T-cell (primary cell): ENCODE data around the gene MORN1. TPM values are rescaled to one million over a fixed set of nuclear protein-coding genes. Genes with fewer than 3 reads are reported as not detected.

Experiments
- ATAC-seq, 4 experiments: fragments of 200-7000 bp in 3 of 4; fragments of 150-1000 bp in 1 of 4; cut with Tn5 transposase; replicated peaks in 1 of 4; 1 replicate in 3 of 4; 2 replicates in 1 of 4; pipeline ENCODE4 v1.10.0; 2021; ENCODE audit warnings: moderate library complexity in 3 of 4, mild to moderate bottlenecking in 2 of 4, moderate number of reproducible peaks in 1 of 4
- CTCF ChIA-PET, 2 donors: fragments of 300-600 bp; sonication (Branson Sonifier 250); formaldehyde crosslinking; loops; one replicate each; lab custom pipeline; 2022; ENCODE audit warnings: antibody characterized with exemption in 2 of 2; lab: Charles Lee
- POLR2A ChIA-PET, 2 donors: fragments of 300-600 bp; sonication (Branson Sonifier 250); formaldehyde crosslinking; loops; one replicate each; lab custom pipeline; 2022; ENCODE audit warnings: antibody characterized with exemption in 2 of 2; lab: Charles Lee
- DNase-seq, 35 experiments: peaks; one replicate each; pipeline versions ENCODE4 v3.0.0 to v3.0.0-alpha.2; 2013 to 2023
- H3K27ac ChIP-seq: one replicate; pipeline ENCODE4 v1.5.1; 2013; ENCODE audit warnings: low read length
- H3K27me3 ChIP-seq, 2 experiments: replicated peaks in 1 of 2; 1 replicate in 1 of 2; 2 replicates in 1 of 2; pipeline versions ENCODE4 v1.6.1 to v1.7.0; 2013; ENCODE audit warnings: low read length in 1 of 2, mixed read lengths in 1 of 2; ENCODE audit not compliant: control insufficient read depth in 2 of 2, insufficient read depth in 2 of 2; ENCODE audit errors: extremely low read depth in 1 of 2
- H3K36me3 ChIP-seq, 2 donors: 1 replicate in 1 of 2; 2 replicates in 1 of 2; pipeline versions ENCODE4 v1.6.1 to v1.7.0; 2013; ENCODE audit warnings: low read length in 1 of 2; ENCODE audit not compliant: control insufficient read depth in 2 of 2, insufficient read depth in 1 of 2; ENCODE audit errors: extremely low read depth in 1 of 2
- H3K4me1 ChIP-seq, 2 experiments: 1 replicate in 1 of 2; 2 replicates in 1 of 2; pipeline versions ENCODE4 v1.6.1 to v1.7.0; 2013; ENCODE audit warnings: low read length in 2 of 2, mixed read lengths in 1 of 2; ENCODE audit not compliant: insufficient read depth in 2 of 2, control insufficient read depth in 1 of 2; ENCODE audit errors: extremely low read depth in 1 of 2
- H3K4me3 ChIP-seq, 2 donors: 1 replicate in 1 of 2; 2 replicates in 1 of 2; pipeline versions ENCODE4 v1.5.1 to v1.7.0; 2013; ENCODE audit warnings: mild to moderate bottlenecking in 2 of 2, low read length in 1 of 2, moderate library complexity in 1 of 2; ENCODE audit not compliant: control insufficient read depth in 1 of 2; ENCODE audit errors: extremely low read depth in 1 of 2
- H3K9me3 ChIP-seq: 2 replicates; pipeline ENCODE4 v1.7.0; 2013
- H3K27ac Mint-ChIP-seq, 2 donors: one replicate each; pipeline ENCODE4 v1.8.0; 2020 to 2021; ENCODE audit warnings: mild to moderate bottlenecking in 2 of 2, mixed read lengths in 2 of 2
- H3K27me3 Mint-ChIP-seq, 2 donors: one replicate each; pipeline ENCODE4 v1.8.0; 2021 to 2022; ENCODE audit warnings: mixed read lengths in 2 of 2
- H3K36me3 Mint-ChIP-seq: one replicate; pipeline ENCODE4 v1.8.0; 2021; ENCODE audit warnings: mixed read lengths
- H3K4me1 Mint-ChIP-seq, 3 donors: one replicate each; pipeline ENCODE4 v1.8.0; 2020 to 2022; ENCODE audit warnings: mixed read lengths in 3 of 3, mild to moderate bottlenecking in 1 of 3
- H3K4me3 Mint-ChIP-seq, 3 donors: one replicate each; pipeline ENCODE4 v1.8.0; 2020 to 2022; ENCODE audit warnings: mild to moderate bottlenecking in 3 of 3, mixed read lengths in 3 of 3, moderate library complexity in 3 of 3
- H3K9me3 Mint-ChIP-seq, 3 donors: one replicate each; pipeline ENCODE4 v1.8.0; 2020 to 2022; ENCODE audit warnings: mixed read lengths in 3 of 3
- WGBS: methylation state at CpG from one replicate; pipeline ENCODE4 v1.1.5; 2013; ENCODE audit warnings: missing lambda C conversion rate; ENCODE audit not compliant: insufficient coverage; 5-methylcytosine and 5-hydroxymethylcytosine counted together
- total RNA-seq, 35 experiments: library from RNA in 6 of 35; stranded (reverse) in 6 of 35; fragments of 120-200 nt in 1 of 35; gene quantifications; one replicate each; pipeline versions ENCODE4 v1.2.1 to v1.2.4 and lab custom pipeline; 2013 to 2026

Gene MORN1
- total RNA-seq, 5 donors from 2014 or later (not counting 1 experiment from before 2014, with no cell fraction given) = 8.2 to 17.5 (median 13.2) TPM

- 84% methylated on average over 23 of the region's 23 CpGs for WGBS
- H3K9me3 ChIP-seq = no peaks in the 10 kb centered on the region
- ChIA-PET CTCF (no interaction called here), POLR2A (no interaction called here)
- no peaks in the 10 kb centered on the region for H3K4me1 Mint-ChIP-seq
- H3K4me3 Mint-ChIP-seq = no peak overlapping the region
- peaks cover 2% of the 10 kb centered on the region for H3K36me3 Mint-ChIP-seq
- no peaks in the 10 kb centered on the region for H3K27me3 Mint-ChIP-seq
- ATAC-seq (no peak), DNase-seq (no peak)
- no peak overlapping the region for H3K27ac ChIP-seq
- H3K9me3 Mint-ChIP-seq = no peaks in the 10 kb centered on the region
- peaks cover 0 to 15% of the 10 kb centered on the region in 2 experiments for H3K27me3 ChIP-seq
- no peak overlapping the region for H3K4me3 ChIP-seq
- no peaks in the 10 kb centered on the region for H3K4me1 ChIP-seq
- no peaks in the 10 kb centered on the region for H3K36me3 ChIP-seq
- no peak overlapping the region for H3K27ac Mint-ChIP-seq
Measured at GRCh38 chr1:2375246-2375922, 16.0 kb downstream of the MORN1 start.

GRCh38 chr1:2374252-2375155 is 16.9 kb downstream of the MORN1 start:
- H3K4me1 ChIP-seq = no peaks in the 10 kb centered on the region
- ATAC-seq (no peak), DNase-seq (no peak)
- no peak overlapping the region for H3K4me3 ChIP-seq
- Mint-ChIP-seq H3K4me3 (no peak overlapping the region), H3K4me1 (no peaks in the 10 kb centered on the region), H3K36me3 (peaks cover 5% of the 10 kb centered on the region), H3K27me3 (no peaks in the 10 kb centered on the region), H3K27ac (no peak overlapping the region), H3K9me3 (no peaks in the 10 kb centered on the region)
- H3K9me3 ChIP-seq = no peaks in the 10 kb centered on the region
- H3K27ac ChIP-seq = no peak overlapping the region
- ChIA-PET CTCF (no interaction called here), POLR2A (no interaction called here)
- WGBS = 78% methylated on average over 4 of the region's 17 CpGs
- H3K27me3 ChIP-seq = peaks cover 0 to 15% of the 10 kb centered on the region in 2 experiments
- no peaks in the 10 kb centered on the region for H3K36me3 ChIP-seq

- peaks cover 0 to 15% of the 10 kb centered on the region in 2 experiments for H3K27me3 ChIP-seq
- 87% methylated on average over 19 of the region's 20 CpGs for WGBS
- Mint-ChIP-seq H3K36me3 (peaks cover 5% of the 10 kb centered on the region), H3K27me3 (no peaks in the 10 kb centered on the region), H3K9me3 (no peaks in the 10 kb centered on the region), H3K4me3 (no peak overlapping the region), H3K27ac (no peak overlapping the region), H3K4me1 (no peaks in the 10 kb centered on the region)
- H3K27ac ChIP-seq = no peak overlapping the region
- CTCF ChIA-PET = no interaction called here
- H3K4me3 ChIP-seq = no peak overlapping the region
- no peaks in the 10 kb centered on the region for H3K9me3 ChIP-seq
- POLR2A ChIA-PET = no interaction called here
- H3K4me1 ChIP-seq = no peaks in the 10 kb centered on the region
- ATAC-seq (no peak), DNase-seq (no peak)
- no peaks in the 10 kb centered on the region for H3K36me3 ChIP-seq
Measured at GRCh38 chr1:2373551-2374251, 17.7 kb downstream of the MORN1 start.

GRCh38 chr1:2372551-2373490 is 18.5 kb downstream of the MORN1 start:
- Mint-ChIP-seq H3K27ac (no peak overlapping the region), H3K27me3 (no peaks in the 10 kb centered on the region), H3K4me3 (no peak overlapping the region), H3K4me1 (no peaks in the 10 kb centered on the region), H3K9me3 (no peaks in the 10 kb centered on the region), H3K36me3 (peaks cover 5% of the 10 kb centered on the region)
- ChIA-PET CTCF (no interaction called here), POLR2A (no interaction called here)
- no peak for DNase-seq
- WGBS = 91% methylated on average over 22 of the region's 36 CpGs
- Histone ChIP-seq H3K4me1 (no peaks in the 10 kb centered on the region), H3K4me3 (no peak overlapping the region), H3K27me3 (peaks cover 0 to 15% of the 10 kb centered on the region in 2 experiments), H3K27ac (no peak overlapping the region), H3K9me3 (no peaks in the 10 kb centered on the region), H3K36me3 (no peaks in the 10 kb centered on the region)
- ATAC-seq = no peak

GRCh38 chr1:2368053-2368744 is 23.2 kb downstream of the MORN1 start:
- no peak overlapping the region for H3K27ac Mint-ChIP-seq
- ChIA-PET POLR2A (no interaction called here), CTCF (no interaction called here)
- WGBS = 89% methylated on average over 2 of the region's 8 CpGs
- no peak overlapping the region for H3K27ac ChIP-seq
- no peaks in the 10 kb centered on the region for H3K4me1 Mint-ChIP-seq
- H3K4me1 ChIP-seq = no peaks in the 10 kb centered on the region
- ATAC-seq (no peak), DNase-seq (no peak)
- no peaks in the 10 kb centered on the region for H3K36me3 ChIP-seq
- no peak overlapping the region for H3K4me3 Mint-ChIP-seq
- H3K27me3 Mint-ChIP-seq = no peaks in the 10 kb centered on the region
- H3K4me3 ChIP-seq = no peak overlapping the region
- H3K36me3 Mint-ChIP-seq = peaks cover 9% of the 10 kb centered on the region
- peaks cover 4 to 9% (median 5%) of the 10 kb centered on the region in 3 donors for H3K9me3 Mint-ChIP-seq
- H3K9me3 ChIP-seq = no peaks in the 10 kb centered on the region
- H3K27me3 ChIP-seq = no peaks in the 10 kb centered on the region
